Calu3 (cell line): ENCODE results near the gene MGAT2. TPM values are rescaled to one million over a fixed set of nuclear protein-coding genes. Genes with fewer than 3 reads are reported as not detected.

Experiments used
- BruUV-seq: library from RNA; stranded (reverse); fragments of 400-500 nt; replicated peaks from 2 replicates; lab custom pipeline; 2021; lab: Mats Ljungman, UMichigan
- CTCF ChIA-PET: fragments of 300-600 bp; sonication (Branson Sonifier 250); formaldehyde crosslinking; loops from one replicate; lab custom pipeline; 2022; ENCODE audit warnings: antibody characterized with exemption; lab: Charles Lee
- DNase-seq: peaks from one replicate; pipeline ENCODE4 v3.0.0; 2022
- H3K27ac Mint-ChIP-seq: one replicate; pipeline ENCODE4 v1.8.0; 2022; ENCODE audit warnings: mixed read lengths; ENCODE audit not compliant: unreplicated experiment
- H3K27me3 Mint-ChIP-seq: one replicate; pipeline ENCODE4 v1.8.0; 2022; ENCODE audit warnings: mixed read lengths; ENCODE audit not compliant: unreplicated experiment
- H3K36me3 Mint-ChIP-seq: one replicate; pipeline ENCODE4 v1.8.0; 2022; ENCODE audit warnings: mild to moderate bottlenecking, moderate library complexity, mixed read lengths; ENCODE audit not compliant: insufficient read depth, unreplicated experiment
- H3K4me1 Mint-ChIP-seq: one replicate; pipeline ENCODE4 v1.8.0; 2022; ENCODE audit warnings: mild to moderate bottlenecking, low read depth, mixed read lengths; ENCODE audit not compliant: unreplicated experiment
- H3K4me3 Mint-ChIP-seq: one replicate; pipeline ENCODE4 v1.8.0; 2022; ENCODE audit warnings: mild to moderate bottlenecking, low read depth, moderate library complexity, mixed read lengths; ENCODE audit not compliant: unreplicated experiment
- H3K9me3 Mint-ChIP-seq: one replicate; pipeline ENCODE4 v1.8.0; 2022; ENCODE audit warnings: low read depth, mixed read lengths; ENCODE audit not compliant: unreplicated experiment
- CTCF ChIP-seq: fragments of 200-600 bp; IDR thresholded peaks from one replicate; pipeline ENCODE4 v1.8.0; 2022; ENCODE audit warnings: antibody characterized with exemption; ENCODE audit not compliant: unreplicated experiment
- intact Hi-C: fragments of 100-400 bp; cut with micrococcal nuclease; formaldehyde crosslinking; loops from one replicate; pipeline ENCODE4 v1.10.0; 2022; ENCODE audit not compliant: unreplicated experiment
- total RNA-seq: library from RNA; stranded (reverse); gene quantifications from 2 replicates; pipeline ENCODE4 v1.2.3, GENCODE V29; 2022

Gene MGAT2
- total RNA-seq, 1 experiment from 2014 or later = 39.3 TPM

- peak overlapping the region; percentile 67 for H3K27ac Mint-ChIP-seq
- peak overlapping the region; percentile 95 for H3K4me3 Mint-ChIP-seq
- no peak for DNase-seq
- no peaks in the 10 kb centered on the region for H3K27me3 Mint-ChIP-seq
- no peaks in the 10 kb centered on the region for H3K9me3 Mint-ChIP-seq
- H3K36me3 Mint-ChIP-seq = peaks cover 64% of the 10 kb centered on the region
- intact Hi-C loops = no loop called here
- no peak for TF ChIP-seq CTCF
- no TSS peak for BruUV-seq
- CTCF ChIA-PET = interaction anchor here (2.5 kb wide), 1 partner anchor 12 kb away, joined by 12 read pairs; no protein-coding TSS in a partner anchor
- peaks cover 17% of the 10 kb centered on the region for H3K4me1 Mint-ChIP-seq
These were observed 1.5 kb downstream of the MGAT2 start for GRCh38 chr14:49622022-49622607.

DNA sequence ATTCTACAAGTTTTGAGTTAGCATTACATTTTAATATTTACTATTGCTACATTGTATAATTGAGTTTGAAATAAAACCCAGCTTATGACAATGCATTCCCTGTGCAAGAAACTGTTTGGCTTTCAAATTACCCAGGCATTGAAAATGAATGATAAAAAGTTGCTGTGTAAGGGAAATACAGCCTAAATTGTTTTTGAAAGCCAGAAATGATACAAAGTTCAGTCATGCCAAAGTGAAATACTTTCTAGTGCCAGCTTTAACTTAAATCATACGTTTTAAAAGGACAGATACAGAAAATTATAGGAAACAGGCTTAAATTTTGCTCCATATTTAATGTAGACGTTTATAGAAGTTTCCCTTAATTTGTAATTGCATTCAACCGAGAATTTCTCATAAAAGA is 2.8 kb downstream of the MGAT2 start:
- Mint-ChIP-seq H3K9me3 (no peaks in the 10 kb centered on the region), H3K27me3 (no peaks in the 10 kb centered on the region), H3K4me1 (peaks cover 7% of the 10 kb centered on the region), H3K4me3 (peak overlapping the region; percentile 95), H3K27ac (no peak overlapping the region), H3K36me3 (peaks cover 59% of the 10 kb centered on the region)
- DNase-seq = no peak
- intact Hi-C loops = no loop called here
- no TSS peak for BruUV-seq
- CTCF ChIA-PET = interaction anchor here (0.5 to 1.0 kb wide), 2 partner anchors 11 to 147 kb away, joined by 3 to 4 read pairs; partner anchors contain the start of gene DNAAF2
- no peak for TF ChIP-seq CTCF

DNA sequence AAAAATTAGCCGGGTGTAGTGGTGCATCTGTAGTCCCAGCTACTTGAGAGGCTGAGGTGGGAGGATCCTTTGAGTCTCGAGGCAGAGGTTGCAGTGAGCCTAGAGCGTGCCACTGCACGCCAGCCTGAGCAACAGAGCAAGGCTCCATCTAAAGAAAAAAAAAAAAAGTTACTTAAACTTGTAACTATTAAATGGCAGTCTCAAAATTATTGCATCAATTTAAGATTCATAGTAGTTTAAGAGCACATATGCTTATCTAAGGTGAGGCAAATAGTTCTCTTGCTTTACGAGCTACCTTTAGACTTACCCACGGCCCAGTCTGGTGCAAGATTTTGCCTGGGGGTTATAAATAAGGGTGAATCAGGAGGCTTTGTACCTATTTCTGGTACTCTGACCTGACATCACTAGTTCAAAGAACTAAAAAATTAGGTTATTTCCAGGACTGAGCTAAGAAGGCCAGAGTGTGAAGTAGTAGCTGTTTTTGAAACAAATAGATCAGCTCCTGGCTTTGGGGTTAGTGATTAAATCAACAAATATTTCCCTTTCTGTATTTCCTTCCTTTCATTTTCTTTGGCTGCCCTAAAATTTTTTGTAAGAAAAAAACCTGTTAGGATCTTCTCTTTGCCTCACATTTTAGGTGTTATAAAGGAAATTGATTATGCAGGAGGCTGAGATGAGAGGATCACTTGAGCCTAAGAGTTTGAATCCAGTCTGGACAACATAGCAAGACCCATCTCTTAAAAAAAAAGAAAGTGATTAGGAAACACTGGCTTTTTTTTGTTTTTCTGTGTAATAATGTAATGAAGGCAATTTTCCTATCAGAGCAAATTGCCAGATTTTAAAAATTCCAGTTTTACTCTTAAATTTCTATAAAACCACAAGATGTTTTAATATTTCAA is 3.6 kb downstream of the MGAT2 start:
- H3K4me3 Mint-ChIP-seq = peak overlapping the region; percentile 95
- H3K27ac Mint-ChIP-seq = no peak overlapping the region
- no TSS peak for BruUV-seq
- no peaks in the 10 kb centered on the region for H3K9me3 Mint-ChIP-seq
- no peak for TF ChIP-seq CTCF
- H3K4me1 Mint-ChIP-seq = no peaks in the 10 kb centered on the region
- CTCF ChIA-PET = interaction anchor here (0.6 to 1.0 kb wide), 2 partner anchors 11 to 214 kb away, joined by 4 to 5 read pairs; partner anchors contain the start of gene DNAAF2
- no peaks in the 10 kb centered on the region for H3K27me3 Mint-ChIP-seq
- peaks cover 51% of the 10 kb centered on the region for H3K36me3 Mint-ChIP-seq
- DNase-seq = no peak
- intact Hi-C loops = no loop called here

GRCh38 chr14:49633640-49634546 is 13.3 kb downstream of the MGAT2 start:
- Mint-ChIP-seq H3K4me1 (peaks cover 18% of the 10 kb centered on the region), H3K36me3 (peaks cover 69% of the 10 kb centered on the region), H3K4me3 (peak overlapping the region; percentile 97), H3K27me3 (no peaks in the 10 kb centered on the region), H3K27ac (peak overlapping the region; percentile 85), H3K9me3 (no peaks in the 10 kb centered on the region)
- DNase-seq = peak; percentile 95
- intact Hi-C loops = loop anchor here (5.0 kb wide), 1 partner anchor 133 kb away; the partner anchor contains the start of gene KLHDC2
- peak; percentile 67 for TF ChIP-seq CTCF
- CTCF ChIA-PET = interaction anchor here (0.7 to 2.6 kb wide), 9 partner anchors 10 to 228 kb away, joined by 3 to 27 read pairs (median 6); partner anchors contain the start of genes KLHDC1, KLHDC2, MGAT2 and NEMF
- BruUV-seq = no TSS peak
